NB4 (cell line): ENCODE measurements around the gene FAM72B.
A peak's percentile ranks its signal among the peaks of the same experiment; 100 is the strongest.
"Not testable (repeated sequence)": the region's sequence is repeated elsewhere in the genome, so short reads cannot be mapped to it uniquely, and the experiment has no call there.

Experiments
- DNase-seq: peaks from one replicate; pipeline ENCODE4 v3.0.0; 2010; ENCODE audit warnings: low read depth
- H3K4me3 ChIP-seq: one replicate; pipeline ENCODE4 v1.5.1; 2011; ENCODE audit warnings: mild to moderate bottlenecking, low read depth, low read length, moderate library complexity

The FAM72B gene

DNA sequence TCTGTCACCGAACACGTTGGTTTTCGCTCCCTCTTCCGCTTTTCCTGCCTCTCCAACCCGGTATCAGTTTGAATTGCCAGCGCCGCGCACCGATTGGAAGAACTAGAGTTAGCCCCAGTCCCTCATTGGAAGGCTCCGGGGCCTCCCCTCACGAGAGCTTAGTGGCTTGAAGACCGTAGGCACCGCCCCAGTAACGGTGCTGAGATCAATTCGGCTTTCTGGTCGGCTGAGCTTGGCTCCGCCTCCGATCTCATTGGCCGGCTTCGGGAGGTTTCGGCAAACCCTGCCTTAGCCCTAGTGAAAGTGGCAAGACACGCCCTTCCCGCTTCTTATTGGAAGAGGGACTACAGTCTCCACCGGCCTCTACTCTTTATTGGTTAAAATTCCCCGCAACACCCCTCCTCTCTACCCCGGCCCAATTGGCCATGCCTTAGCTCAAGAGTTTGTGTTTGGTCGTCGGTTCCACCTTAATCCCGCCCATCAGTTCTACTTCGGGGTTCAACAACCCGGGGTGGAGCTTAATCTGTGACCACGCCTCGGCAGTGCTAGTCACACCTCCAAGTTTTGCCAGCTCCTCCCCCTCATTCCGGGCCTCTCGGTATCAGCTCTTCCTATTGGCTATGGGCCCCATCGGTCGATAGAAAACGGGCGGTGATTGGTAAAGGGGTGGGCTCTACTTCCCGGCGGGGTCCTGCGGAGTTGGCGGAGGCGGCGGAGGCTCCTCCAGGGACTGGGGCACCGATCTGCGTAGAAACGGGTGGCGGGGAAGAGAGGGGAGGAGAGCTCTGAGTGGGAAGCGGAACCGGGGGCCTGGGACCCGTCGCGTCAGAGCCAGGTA, at the start of gene FAM72B, which contains the start of gene SRGAP2C:
Gene FAM72B, minus strand, starts transcription at position 51 of the 838 bp plus-strand sequence. CDS start 851 bp downstream, outside the sequence.
Gene SRGAP2C, plus strand, starts transcription at position 686 of the 838 bp plus-strand sequence. CDS start 2,472 bp downstream, outside the sequence.
- H3K4me3 ChIP-seq: peak within 1 kb of the TSS; percentile 64
- DNase-seq: peak; percentile 97

DNA sequence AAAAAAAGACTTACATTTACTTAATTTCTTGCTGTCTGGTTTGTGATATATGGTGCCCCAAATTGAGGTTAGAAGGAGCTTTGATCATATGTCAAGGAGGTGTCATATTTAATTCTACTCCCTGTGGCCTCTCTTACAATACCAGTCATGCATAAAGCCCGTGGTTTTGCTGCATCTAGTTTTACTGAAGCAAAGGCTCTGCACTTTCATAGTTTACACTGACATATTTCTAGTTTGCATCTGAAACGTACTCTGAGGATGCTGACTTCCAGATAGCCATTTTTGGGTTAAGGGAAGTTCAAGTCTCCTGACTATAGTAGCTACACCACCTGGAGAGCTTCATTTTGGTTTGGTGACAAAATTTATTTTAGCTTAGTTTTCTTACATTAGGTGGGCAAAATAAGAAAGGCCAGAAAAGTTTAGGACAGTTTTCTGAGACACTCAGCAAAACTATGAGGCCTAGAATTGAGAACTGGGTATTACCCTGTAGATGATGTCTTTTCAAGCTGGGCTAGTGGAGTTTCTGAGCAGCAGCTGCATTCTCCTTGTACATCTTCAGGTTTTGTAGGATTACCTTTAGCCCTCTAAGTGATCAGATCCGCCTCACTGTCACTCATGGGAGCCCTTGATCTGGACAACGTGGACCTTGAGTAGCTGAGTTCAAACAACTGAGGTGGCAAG, 48.4 kb upstream of the FAM72B start:
- H3K4me3 ChIP-seq, DNase-seq: not testable (repeated sequence)

DNA sequence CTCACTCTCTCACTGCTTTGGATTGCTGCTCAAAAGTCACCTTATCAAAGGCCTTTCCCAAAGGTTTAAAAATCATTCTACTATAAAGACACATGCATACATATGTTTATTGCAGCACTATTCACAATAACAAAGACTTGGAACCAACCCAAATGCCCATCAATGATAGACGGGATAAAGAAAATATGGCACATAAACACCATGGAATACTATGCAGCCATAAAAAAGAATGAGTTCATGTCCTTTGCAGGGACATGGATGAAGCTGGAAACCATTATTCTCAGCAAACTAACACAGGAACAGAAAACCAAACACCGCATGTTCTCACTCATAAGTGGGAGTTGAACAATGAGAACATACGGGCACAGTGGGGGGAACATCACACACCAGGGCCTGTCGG, 46.5 kb upstream of the FAM72B start:
- not testable (repeated sequence) for H3K4me3 ChIP-seq, DNase-seq

DNA sequence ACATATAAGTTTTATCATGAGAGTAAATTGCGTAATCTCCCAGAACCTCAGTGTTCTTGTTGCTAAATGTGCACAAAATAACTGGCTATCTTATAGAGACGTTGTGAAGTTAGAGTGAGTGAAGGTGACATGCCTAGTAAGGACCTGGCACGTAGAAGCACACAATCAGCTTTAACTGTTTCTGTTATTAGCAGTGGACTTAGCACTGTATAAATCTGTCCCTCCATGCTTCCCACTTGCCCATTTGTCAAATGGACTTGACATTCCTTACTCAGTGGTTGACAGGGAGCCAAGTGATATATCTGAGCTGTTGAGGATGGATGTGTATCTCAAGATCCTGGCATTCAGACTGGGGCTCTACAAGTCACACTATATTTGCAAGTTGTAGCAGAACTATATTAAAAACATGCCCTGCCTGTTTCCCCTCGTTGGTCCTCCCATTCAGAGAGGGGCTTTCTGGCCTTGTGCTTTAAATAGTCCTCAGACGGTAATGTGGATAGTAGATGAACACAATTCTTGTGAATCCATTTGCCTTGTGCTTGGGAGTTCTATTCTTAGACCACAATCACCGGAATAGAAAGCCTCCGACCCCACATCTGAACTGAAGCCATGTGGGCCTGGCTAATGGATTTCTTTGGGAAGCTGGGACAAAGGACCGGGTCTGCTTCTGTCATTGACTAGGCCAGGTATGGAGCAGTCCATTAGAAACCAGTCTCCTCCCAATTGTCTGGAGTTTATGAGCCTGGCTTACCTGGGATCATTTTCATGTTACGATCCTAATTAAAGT, 43.6 kb upstream of the FAM72B start:
- not testable (repeated sequence) for H3K4me3 ChIP-seq, DNase-seq

DNA sequence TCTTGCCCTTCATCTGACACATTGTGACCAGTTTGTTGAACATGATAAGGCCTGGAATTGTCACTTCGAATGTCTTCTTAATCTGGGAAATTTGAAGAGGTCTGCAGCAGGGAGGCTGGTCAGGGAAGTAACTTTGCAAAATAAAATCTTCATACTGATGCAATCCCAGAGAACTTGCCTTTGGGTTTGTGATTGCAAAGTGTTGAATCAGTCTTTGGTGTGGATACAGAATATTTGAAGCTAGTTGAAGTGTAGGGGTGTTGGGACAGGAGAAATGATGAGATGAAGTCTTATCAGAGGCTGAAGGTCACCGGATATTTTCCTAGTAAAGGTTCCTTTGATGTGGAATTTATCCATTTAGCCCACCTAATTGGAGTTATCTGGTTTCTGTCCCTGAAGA, 42.8 kb upstream of the FAM72B start:
- not testable (repeated sequence) for DNase-seq

DNA sequence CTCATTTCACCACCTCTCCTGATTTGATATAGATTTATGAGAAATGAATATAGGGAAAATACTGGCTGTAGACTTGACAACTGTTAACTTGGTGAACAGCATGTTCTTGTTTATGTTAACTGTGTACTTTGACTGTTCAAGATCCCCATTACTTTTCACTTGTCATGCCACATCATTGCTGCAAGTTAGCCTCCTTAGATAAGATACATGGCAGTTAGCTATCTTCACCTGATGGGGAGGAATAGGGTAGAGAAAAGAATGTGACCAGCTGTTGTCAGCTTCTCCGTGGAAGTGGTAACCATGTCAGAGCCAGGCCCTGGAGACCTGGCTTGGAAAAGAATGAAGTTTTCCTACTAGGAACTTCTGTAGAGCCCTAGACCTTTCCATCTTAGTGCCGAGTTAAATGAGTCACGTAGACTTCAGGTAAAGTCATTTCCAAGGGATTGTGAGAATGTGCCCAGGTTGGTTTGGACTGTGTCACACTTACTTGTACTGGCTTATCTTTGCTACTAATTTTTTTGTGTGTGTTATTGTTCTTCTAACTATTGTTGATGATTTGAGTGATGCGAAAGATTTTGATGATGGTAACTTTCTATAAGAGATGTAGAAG, 42.3 kb upstream of the FAM72B start:
- H3K4me3 ChIP-seq, DNase-seq: not testable (repeated sequence)

More for the DNA sequence above, 42.8 kb upstream of the FAM72B start:
- H3K4me3 ChIP-seq: not testable (repeated sequence)

DNA sequence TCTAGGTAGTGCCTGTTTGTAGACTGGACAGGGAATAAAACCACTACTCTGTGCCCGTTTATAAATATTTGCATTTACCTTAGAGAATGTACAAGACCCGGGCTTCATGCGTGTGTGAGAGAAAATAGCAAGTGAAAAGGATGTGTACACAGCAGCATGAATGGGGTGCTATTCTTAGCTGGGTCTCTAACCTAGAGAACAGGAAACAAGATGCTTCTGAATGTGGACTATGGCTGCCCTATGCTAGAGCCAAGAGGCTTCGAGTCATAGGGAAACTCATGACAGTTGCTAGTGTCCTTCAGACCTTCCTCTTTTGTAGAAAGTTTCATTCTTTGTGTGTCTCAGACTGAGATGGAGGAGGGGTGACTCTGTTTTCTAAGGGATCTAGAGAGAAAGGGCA, 40.6 kb upstream of the FAM72B start:
- not testable (repeated sequence) for H3K4me3 ChIP-seq, DNase-seq

DNA sequence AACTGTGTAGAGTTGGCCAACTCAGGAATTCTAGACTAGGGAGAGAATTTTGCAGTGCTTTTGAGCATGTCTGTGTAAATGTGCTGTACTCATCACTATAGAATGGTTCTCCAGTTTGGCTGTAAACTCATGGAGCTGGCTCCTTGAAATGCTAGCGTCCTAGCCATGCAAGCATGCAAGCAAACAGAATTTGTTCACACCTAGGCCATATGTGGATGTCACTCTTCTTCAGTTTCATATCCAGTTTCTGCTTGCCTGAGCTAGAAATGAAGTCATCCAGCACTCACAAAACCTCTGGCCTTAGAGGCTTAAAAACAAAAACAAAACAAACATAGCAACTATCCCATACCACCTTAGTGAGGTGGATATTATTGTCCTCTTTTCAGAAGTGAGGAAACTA, 37.6 kb upstream of the FAM72B start:
- H3K4me3 ChIP-seq, DNase-seq: not testable (repeated sequence)

DNA sequence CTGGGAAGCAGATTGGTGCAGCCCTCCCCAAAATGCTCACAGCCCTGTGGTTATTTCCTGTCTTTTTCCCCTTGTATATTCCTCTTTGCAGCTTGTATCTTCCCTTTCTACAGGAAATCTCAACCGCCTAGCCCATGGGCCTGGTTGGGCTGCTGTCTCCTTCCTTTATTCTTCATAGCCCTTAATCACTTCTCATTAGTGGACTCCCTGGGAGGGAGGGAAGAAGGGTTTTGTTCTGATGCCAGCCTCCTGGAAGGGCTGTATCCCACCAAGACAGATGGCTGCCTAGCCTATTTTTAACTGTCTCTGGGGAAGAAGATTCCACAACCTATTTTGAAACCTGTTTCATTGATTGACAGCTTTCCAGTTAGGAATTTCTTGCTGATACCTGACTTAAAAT, 32.5 kb upstream of the FAM72B start:
- DNase-seq, H3K4me3 ChIP-seq: not testable (repeated sequence)

DNA sequence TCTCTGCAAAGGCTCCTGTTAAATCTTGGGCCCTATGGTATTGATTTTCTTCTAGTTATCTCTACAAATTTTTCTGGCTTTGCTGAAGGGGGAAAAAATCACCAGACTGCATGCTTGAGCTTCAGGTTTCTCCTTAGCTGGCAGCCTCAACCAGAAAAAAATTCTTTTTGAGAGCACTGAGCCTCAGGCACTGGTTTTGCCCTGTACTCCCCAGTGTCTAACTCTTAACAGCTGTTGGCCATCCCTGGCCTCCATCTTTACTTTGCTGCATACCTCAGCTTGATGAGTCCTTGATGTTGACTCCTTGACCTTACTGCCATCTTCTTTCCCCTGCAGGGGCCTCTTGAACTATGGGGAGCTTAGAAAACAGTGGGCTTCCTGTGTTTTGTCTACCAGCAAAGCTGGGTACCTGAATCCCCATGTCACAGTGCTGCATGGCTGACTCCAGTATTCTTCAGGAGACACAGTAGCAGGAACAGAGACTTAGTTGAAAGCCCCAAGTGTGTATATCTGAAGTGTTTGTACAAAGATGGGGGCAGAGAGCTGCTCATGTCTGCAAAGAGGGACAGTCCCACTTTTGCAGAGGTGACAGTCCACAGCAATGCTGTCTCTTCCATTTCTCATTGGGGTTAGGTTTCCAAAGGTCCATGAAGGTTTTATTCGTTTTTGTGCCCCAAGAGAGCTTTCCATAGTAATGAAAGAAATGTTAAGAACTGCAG, 31.7 kb upstream of the FAM72B start:
- H3K4me3 ChIP-seq, DNase-seq: not testable (repeated sequence)

DNA sequence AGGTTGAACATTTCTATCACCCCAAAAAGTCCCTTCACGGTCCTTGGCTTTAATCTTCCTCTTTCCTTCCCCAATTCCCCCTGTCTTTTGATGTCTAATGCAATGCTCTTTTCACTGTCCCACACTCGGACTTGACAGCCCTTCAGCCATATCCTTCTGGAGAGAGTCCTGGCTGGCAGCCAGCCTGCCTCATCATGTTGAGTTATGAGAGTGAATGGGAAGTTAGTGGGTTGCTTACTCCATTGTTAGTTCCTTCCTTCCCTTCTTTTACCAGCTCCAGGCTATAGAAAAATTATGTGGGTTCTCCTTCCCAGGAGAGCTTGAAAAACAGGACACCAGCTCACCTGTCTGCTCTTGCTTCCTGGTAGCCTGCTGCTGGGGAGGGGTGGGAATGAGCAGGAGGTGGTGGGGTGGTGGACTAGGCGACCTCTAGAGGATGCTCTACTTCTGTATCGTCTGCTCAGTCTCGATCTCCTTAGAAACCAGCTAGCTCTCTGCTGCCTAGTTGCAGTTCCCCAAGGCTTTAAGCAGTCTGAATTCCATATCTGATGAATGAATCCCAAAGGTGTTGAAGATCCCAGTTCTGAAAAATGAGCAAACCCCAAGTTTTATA, 30.5 kb upstream of the FAM72B start:
- DNase-seq, H3K4me3 ChIP-seq: not testable (repeated sequence)

DNA sequence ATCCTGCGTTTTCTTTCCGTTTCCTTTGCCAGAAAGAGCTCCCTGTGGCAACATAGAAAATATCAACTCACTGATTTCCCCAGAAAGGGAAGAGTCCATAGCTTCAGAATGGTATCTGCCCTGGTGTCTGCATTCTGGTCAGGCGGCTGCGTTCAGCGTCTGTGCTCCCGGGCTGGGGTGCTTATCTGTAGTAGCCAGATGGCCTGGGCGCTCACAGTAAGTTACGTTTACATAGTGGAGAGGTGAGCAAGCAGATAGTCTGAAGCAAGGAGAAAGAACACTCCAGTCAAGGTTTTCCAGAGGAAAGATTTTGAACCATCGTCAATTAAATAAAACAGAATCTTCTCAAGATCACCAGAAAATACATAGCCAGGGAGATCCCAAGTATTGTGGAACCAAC, 29.4 kb upstream of the FAM72B start:
- H3K4me3 ChIP-seq, DNase-seq: not testable (repeated sequence)

DNA sequence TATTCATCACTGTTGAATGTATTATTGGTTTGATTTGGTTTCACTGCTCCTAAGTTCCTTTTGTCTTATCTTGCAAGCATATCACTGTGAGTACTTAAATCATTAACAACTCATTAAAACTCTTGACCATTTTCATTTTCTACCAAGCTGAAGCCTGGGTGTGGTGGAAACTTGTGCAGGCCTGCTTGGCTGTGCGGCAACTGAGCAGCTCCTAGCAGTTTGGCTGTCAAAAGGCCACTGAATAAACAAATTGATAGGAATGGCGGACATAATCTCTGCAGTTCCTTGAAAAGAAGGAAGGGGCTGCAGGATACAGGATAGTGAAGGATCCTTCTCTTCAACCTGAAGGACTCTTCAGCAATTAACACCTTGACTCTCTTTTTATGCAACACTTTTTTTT, 26.6 kb upstream of the FAM72B start:
- not testable (repeated sequence) for DNase-seq

DNA sequence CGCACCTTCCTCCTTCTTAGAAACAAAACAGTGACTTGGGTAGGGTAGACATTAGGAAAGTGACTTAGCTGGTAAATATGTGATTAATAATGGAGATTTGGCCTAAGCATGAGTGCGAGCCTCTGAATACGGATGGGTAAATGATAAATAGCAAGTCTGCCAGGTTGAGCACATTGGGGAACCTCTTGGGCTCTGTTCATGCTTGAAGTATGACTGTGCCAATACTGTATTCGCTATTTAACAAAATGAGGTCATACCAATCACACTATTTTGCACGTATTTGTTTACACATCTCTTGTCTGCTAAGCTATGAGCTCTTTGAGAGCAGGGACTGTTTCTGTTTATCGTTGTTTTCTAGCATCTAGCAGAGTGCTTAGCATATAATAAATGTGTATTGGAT, 24.2 kb upstream of the FAM72B start:
- not testable (repeated sequence) for H3K4me3 ChIP-seq, DNase-seq

More for the DNA sequence above, 26.6 kb upstream of the FAM72B start:
- H3K4me3 ChIP-seq: not testable (repeated sequence)

DNA sequence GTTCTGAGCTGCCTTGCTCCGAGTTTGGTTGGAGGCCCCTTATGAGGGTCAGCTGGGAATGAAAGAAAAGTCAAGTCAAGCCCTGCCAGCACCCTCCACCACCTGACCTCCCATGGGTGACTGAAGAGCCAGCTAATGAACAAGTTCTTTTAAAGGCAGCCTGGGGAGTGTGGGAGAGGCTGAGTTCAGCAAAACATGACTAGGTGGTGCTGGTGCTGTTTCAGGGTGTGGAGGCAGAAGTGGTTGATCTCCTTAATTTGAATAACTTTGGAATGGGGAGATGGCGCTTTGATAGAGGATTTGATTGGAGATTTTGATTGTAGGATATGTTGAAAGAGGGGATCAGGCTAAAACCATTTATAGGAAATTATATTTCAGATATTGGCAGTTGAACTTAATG, 23.2 kb upstream of the FAM72B start:
- not testable (repeated sequence) for DNase-seq, H3K4me3 ChIP-seq

DNA sequence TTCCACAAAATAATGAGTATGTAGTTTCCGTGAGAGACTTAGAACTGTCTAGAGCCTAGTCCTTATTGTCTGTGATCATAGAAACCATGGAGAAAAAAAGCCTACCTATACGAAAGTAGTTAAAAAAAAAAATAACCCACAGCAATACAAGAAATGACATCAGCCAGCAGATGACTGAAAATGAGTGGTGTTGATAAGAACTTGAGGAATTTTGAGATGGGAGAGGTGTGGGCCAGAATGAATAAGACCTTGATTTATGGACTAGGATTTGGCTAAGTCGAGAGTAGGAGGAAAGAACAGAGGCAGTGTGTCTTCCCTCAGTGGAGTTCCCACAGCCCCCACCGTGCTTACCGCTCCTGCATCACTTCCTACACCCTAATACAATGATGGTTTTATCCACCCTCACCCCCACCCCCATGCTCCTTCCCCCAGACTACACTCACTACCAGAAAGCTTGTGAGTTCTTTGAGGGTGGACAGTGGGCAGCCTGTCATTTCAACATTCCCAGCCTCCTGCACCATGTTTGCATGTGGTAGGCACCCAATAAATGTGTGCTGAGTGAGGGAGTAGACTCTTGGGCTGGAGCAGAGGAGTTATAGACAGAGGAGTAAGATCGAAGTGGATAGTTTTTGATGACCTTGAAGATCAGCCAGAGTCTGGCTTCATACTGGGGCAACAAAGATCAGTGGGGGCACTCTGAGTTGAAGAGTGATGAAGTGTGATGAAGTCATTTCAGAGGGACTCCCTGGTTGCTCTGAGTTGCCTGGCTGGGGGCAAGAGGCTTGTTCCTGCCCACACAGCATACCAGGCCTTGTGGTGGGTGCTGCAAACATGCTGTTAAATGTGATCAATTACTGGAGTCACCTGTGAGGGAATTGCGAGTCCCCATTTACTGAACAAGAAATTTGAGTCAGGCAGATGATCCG, 21.9 kb upstream of the FAM72B start:
- not testable (repeated sequence) for DNase-seq, H3K4me3 ChIP-seq

DNA sequence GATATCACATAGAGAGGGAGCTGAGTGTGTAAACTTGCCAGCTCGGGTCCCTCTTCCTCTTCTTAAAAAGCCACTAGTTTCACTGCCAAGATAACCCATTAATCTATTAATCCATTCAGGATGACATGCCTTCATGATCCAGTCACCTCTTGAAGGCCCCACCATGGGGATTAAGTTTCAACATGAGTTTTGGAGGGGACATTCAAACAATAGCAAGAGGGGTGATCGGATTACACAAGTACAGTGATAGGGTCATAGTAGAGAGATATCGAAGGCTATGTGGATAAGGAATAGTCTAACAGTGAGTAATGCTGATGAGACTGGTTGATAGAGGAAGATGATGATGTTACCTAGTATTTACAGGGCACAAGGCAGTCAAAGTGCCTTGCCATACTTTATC, 18.8 kb upstream of the FAM72B start:
- not testable (repeated sequence) for DNase-seq, H3K4me3 ChIP-seq
